Activated T-cell treated with anti-CD3 and anti-CD28 coated beads, Interleukin-2, amount 50 U/mL, for 1 hour (primary cell): ENCODE measurements around the gene MOB3C.

Source experiments
- DNase-seq: peaks from one replicate; pipeline ENCODE4 v3.0.0-alpha.2; 2020

The MOB3C gene

DNA sequence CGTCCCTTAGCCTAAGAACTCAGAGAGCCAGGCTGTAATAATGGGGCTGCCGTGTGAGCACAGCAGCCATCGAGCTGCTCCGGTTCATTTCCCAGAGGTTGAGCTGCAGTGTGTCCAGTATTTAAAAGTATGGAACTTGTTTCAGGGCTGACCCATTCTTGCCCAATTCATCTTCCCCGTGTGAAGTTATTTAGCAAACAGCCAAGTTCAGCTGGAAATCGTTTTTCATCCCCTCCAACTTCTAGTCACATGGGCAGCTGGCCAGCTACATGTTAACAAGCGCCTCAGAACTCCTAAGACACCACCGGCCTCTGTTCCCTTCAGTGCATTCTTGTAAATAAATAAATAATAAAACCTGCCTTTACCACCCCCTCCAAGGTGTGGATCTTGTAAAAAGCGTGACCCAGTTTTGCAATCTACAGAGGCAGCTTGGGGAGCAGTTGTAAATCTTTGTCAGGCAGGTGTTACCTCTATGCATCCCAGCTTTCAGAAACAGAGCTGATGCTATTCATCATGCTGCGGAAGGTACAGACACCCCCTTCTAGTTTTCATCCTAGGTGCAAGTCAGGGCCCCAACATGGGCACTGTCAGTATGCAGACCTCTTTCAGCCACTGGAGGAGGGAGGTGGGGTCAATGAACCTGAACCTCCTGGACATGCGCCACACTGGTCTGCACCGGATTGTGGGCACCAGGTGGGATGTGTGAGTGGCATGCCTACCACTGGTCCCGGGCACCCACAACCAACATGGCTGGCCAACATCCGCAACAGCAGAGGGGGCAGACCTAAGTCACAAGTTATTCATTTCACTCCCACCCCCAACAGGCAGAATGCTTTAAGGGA lies 46.5 kb downstream of the MOB3C start:
- DNase-seq: no peak

DNA sequence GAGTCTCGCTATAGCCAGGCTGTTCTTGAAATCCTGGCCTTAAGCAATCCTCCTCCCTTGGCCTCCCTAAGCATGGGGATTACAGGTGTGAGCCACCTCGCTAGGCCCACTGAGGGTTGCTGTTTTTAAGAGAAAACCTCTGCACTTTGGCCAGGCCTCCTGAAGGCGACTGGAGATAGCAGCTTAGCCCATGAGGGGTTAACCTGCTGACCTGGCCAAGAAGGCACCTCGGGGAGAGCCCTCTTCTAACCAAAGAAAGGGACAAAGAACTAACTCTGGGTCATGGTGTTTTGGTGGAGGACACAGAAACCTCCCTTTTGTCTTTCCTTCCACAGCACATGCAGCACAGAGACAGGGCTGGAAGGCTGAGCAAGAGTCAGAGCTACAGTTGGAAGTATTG lies 47.5 kb downstream of the MOB3C start:
- no peak for DNase-seq

- DNase-seq: no peak
These were observed 48.1 kb downstream of the MOB3C start for GRCh38 chr1:46568461-46568891.

DNA sequence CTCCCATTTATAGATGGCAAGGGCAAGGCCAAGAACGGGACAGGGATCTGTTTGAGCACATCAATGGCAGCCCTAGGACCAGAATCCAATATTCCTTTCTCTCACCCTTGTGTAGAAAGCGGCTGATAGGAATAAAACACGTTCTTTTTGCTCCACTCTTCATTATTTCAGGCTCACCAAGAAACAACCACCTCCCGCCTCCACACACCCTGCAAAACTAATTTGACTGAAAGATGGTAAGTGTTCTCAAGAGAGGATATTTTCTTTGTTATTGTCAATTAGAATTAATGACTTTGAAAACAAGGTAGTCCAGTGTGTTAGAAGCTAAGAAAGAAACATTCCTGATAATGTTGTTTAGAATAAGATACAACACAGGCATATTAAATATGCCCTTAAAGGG lies 53.3 kb downstream of the MOB3C start:
- DNase-seq: no peak

GRCh38 chr1:46562498-46562897 lies 54.1 kb downstream of the MOB3C start:
- no peak for DNase-seq

DNA sequence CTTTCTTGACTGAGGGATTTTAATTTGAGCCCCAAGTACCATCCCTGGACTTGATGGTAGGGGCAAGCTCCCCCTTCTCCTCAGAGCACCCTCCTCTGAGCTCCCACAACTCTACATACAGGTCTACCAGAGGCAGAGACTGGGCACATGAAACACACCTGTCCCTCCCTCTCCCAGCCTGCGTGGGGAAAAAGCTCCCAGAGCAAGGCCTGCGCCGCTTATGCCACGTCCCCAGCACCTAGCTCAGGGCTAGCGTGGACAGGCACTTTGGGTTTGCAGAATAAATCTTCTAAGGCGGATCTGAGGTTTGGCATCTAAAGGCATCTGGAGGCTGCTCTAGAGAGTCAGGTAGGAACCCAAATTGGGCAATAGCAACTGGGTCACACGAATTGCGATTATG lies 57.6 kb downstream of the MOB3C start:
- no peak for DNase-seq

DNA sequence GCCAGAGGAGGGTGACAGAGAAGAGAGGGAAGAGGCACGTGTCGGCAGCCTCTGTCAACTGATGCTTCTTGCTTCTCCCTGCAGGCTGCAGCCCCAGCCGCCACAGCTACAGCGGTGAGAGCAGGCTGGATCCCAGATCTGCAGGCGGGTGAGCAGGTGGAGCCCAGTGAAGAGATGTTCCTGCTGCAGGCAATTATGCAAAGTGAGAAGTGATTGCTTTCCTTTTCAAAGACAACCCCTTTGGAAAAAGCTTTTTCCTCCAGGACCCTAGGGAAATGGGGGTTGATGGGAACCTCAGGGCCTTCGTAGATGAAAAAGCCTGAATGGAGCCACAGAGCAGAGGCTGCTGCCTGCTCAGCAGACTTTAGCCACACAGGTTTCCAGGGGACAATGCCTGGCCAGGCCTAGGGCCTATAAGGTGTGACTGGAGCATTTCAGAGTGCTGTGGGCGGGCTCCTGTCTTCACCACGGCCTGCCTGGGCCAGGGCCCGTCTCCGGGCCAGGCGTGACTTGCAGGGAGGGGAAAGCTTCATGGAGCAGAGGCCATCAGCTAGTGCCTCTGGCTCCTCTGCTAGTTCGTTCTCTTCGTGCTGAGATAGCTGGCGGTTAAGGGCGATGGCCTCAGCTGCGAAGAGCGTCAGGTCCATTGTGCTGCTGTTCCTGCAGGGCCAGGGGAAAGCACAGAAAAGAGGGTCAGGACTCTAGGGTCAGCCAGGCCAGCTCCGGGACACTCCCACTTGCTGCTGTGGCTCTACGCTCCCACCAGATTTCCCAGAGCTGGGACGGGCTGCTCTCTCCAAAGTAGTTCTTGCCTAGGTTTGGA lies 58.3 kb downstream of the MOB3C start:
- no peak for DNase-seq
